ENCODE data around the gene SLC8B1. TPM values are rescaled to one million over a fixed set of nuclear protein-coding genes. Genes with fewer than 3 reads are reported as not detected.

SLC8B1 gene
- total RNA-seq, 1 experiment from 2014 or later = 30.9 TPM

GRCh38 chr12:113339540-113339939 lies 4.6 kb upstream of the SLC8B1 start:
- Histone ChIP-seq H3K4me1 (ENCODE audit: control insufficient read depth in 1 of 2, insufficient read depth in 2 of 2, low read length in 2 of 2) (peaks cover 0 to 11% of the 10 kb centered on the region in 2 experiments; a peak in 3 of 4 replicates), H3K4me3 (replicated peaks in 1 of 2; ENCODE audit: low read depth in 1 of 2, low read length in 2 of 2) (no peak overlapping the region), H4K20me1 (ENCODE audit: insufficient read depth) (no peaks in the 10 kb centered on the region), H3K9ac (ENCODE audit: low read length) (no peak overlapping the region), H3K79me2 (ENCODE audit: insufficient read depth, low read length) (peaks cover 3% of the 10 kb centered on the region; the same call in 1 of the 2 replicates), H3K36me3 (ENCODE audit: control insufficient read depth in 1 of 2, insufficient read depth in 2 of 2, low read length in 2 of 2) (no peaks in the 10 kb centered on the region), H3K27me3 (ENCODE audit: insufficient read depth, low read length) (no peaks in the 10 kb centered on the region), H3K9me2 (ENCODE audit: insufficient read depth) (no peaks in the 10 kb centered on the region), H3K27ac (ENCODE audit: low read depth, low read length) (no peak overlapping the region), H3K9me3 (ENCODE audit: control insufficient read depth in 1 of 2, insufficient read depth in 1 of 2, low read depth in 1 of 2, low read length in 2 of 2) (no peaks in the 10 kb centered on the region), H2AFZ (ENCODE audit: low read depth, low read length, poor library complexity, severe bottlenecking) (no peak overlapping the region), H3K4me2 (ENCODE audit: low read length) (no peak overlapping the region)
- DNase-seq (ENCODE audit: low read depth, low spot score) = no peak
- BruUV-seq (replicated peaks) = no TSS peak
- ATAC-seq = no peak
- RAD21 ChIA-PET (ENCODE audit: low non-redundant PET in 1 of 2, low total read pairs in 2 of 2, uncharacterized antibody in 2 of 2, unreplicated experiment in 2 of 2) = no interaction called here
- intact Hi-C loops (cut with micrococcal nuclease) = loop anchor here (10.0 kb wide), 1 partner anchor 145 kb away; no protein-coding TSS in a partner anchor
- POLR2A ChIA-PET = no interaction called here
- TF ChIP-seq RAD21 (IDR thresholded peaks at IDR 0.05; ENCODE audit: low read depth) (no peak), EGR1 (IDR thresholded peaks at IDR 0.05; ENCODE audit: low read depth) (no peak), ZNF274 (IDR thresholded peaks at IDR 0.05; ENCODE audit: low read depth, low read length) (no peak), MAX (IDR thresholded peaks at IDR 0.05) (no peak), ATF3 (IDR thresholded peaks at IDR 0.05) (no peak), YY1 (IDR thresholded peaks at IDR 0.05; ENCODE audit: extremely low read depth, insufficient replicate concordance, low read depth, low read length) (no peak), JUND (IDR thresholded peaks at IDR 0.05) (no peak), POLR2A (IDR thresholded peaks at IDR 0.05; ENCODE audit: borderline replicate concordance, extremely low read depth, insufficient read depth, insufficient read length) (no peak), CBX3 (IDR thresholded peaks at IDR 0.05; ENCODE audit: low read depth) (no peak), EZH2 (IDR thresholded peaks at IDR 0.05) (no peak), ELF1 (IDR thresholded peaks at IDR 0.05; ENCODE audit: borderline replicate concordance, low read depth) (no peak)
- TF ChIP-seq, protein P1, sequence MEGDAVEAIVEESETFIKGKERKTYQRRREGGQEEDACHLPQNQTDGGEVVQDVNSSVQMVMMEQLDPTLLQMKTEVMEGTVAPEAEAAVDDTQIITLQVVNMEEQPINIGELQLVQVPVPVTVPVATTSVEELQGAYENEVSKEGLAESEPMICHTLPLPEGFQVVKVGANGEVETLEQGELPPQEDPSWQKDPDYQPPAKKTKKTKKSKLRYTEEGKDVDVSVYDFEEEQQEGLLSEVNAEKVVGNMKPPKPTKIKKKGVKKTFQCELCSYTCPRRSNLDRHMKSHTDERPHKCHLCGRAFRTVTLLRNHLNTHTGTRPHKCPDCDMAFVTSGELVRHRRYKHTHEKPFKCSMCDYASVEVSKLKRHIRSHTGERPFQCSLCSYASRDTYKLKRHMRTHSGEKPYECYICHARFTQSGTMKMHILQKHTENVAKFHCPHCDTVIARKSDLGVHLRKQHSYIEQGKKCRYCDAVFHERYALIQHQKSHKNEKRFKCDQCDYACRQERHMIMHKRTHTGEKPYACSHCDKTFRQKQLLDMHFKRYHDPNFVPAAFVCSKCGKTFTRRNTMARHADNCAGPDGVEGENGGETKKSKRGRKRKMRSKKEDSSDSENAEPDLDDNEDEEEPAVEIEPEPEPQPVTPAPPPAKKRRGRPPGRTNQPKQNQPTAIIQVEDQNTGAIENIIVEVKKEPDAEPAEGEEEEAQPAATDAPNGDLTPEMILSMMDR (IDR thresholded peaks at IDR 0.05 in 2 of 3, conservative IDR thresholded peaks at IDR 0.05 in 1 of 3; ENCODE audit: borderline replicate concordance in 1 of 3, insufficient read depth in 1 of 3, low read depth in 2 of 3, low read length in 2 of 3) = no peak
- TF ChIP-seq, protein P2, sequence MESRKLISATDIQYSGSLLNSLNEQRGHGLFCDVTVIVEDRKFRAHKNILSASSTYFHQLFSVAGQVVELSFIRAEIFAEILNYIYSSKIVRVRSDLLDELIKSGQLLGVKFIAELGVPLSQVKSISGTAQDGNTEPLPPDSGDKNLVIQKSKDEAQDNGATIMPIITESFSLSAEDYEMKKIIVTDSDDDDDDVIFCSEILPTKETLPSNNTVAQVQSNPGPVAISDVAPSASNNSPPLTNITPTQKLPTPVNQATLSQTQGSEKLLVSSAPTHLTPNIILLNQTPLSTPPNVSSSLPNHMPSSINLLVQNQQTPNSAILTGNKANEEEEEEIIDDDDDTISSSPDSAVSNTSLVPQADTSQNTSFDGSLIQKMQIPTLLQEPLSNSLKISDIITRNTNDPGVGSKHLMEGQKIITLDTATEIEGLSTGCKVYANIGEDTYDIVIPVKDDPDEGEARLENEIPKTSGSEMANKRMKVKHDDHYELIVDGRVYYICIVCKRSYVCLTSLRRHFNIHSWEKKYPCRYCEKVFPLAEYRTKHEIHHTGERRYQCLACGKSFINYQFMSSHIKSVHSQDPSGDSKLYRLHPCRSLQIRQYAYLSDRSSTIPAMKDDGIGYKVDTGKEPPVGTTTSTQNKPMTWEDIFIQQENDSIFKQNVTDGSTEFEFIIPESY (IDR thresholded peaks at IDR 0.05; ENCODE audit: extremely low read depth, insufficient replicate concordance, low read length) = no peak
- CTCF ChIA-PET = no interaction called here
